HG03457 (cell line): Measurements from ENCODE around the gene KIDINS220.

Experiments
- ATAC-seq: cut with Tn5 transposase; IDR thresholded peaks from one replicate; pipeline ENCODE4 v1.9.1; 2021; ENCODE audit warnings: moderate number of reproducible peaks; ENCODE audit not compliant: unreplicated experiment

The KIDINS220 gene

GRCh38 chr2:8853426-8853825 is 16.0 kb upstream of the KIDINS220 start:
- no peak for ATAC-seq

- ATAC-seq = no peak
These were observed 14.6 kb upstream of the KIDINS220 start for GRCh38 chr2:8851811-8852560.

DNA sequence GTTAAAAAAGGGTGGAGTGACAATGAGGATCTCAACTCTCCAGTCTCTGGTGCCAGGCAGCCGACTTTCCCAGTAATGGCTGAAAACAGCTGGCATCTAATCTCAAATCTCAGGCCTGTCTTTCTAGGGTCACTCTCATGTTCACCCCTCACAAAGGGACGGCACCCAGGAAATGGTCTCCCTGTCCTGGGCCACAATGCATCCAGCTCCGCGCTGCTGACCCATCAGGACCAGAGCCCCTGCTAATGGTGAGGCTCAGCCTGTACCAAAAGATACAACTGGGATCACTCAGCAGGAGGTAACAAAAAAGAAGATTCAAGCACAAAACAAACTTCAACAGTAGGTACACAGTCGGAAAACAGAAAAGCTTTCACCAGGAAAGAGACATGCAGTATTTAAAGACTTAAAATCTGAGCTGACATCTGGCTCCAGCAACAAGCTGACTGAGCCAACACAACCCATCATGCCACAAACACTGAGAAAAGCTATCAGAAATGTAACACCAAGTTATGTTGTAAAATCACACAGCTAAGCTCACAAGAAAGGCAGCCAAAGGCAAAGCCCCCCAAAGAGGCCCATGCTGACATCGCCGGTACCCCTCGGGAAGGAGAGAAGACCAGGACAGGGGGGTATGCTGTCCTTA is 13.6 kb upstream of the KIDINS220 start:
- ATAC-seq = no peak

DNA sequence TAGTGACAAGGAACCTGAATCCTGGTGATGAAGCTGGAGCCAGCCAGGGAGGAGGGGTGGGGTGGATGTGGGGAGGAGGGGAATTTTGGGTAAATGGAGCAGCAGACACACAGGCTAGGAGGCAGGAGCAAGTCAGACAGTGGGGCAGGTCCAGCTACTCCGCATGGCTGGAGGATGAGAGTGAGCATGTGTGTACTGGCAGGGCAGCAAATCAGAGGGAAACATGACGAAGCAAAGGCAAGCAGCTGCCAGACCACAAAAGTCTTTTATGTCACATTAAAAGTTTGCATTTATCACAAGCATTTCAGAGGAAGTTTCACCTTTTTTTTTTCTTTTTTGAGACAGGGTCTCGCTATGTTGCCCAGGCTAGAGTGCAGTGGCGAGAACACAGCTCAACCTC is 11.9 kb upstream of the KIDINS220 start:
- no peak for ATAC-seq

GRCh38 chr2:8848328-8849100 is 11.1 kb upstream of the KIDINS220 start:
- no peak for ATAC-seq

- no peak for ATAC-seq
These were observed 10.0 kb upstream of the KIDINS220 start for GRCh38 chr2:8847400-8847799.

DNA sequence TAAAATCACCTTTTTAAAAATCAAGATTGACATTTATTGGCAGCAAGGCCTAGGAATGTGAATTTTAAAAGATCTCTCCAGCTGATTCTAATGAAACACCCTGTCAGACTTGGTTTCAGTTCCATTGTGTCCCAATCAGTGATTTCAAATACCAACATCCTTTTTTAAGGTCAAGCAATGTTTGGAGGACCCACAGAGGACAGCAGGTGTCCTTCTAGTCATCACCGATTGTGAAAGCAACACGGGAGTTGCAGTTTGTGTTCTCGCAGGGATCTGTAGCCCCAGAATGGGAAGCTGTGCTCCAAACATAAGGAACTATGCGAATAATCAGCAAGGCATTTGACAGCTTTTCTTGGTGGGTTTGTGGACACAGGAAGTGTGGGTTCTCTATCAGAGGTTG is 4.5 kb upstream of the KIDINS220 start:
- ATAC-seq = no peak

DNA sequence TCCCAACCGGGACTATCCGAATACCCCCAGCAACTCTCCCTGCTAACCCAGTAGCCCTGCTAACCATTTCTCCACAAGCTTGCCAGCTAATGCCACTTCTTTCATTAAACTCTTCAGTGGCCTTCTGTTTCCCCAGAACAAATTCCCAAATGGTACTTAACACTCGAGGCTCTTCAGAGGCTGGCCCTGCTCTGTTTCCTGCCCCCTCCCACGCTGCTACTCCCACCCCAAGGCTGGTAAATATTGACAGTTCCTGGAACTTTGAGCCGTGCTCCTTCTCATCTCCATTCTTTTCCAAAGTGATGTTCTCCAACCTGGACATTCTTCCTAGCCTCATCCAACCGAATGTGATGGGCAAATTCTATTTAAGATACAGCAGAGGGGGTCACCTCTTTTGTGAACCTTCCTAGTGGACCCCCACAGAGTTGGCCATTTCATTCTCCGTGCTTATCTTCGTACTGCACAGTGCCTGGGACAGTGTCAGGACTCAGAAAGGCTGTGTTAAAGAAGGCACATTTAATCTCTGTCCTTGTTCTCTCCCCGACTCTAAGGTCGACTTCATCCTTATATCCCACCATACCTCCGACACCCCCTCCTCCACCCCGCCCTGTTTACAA is 3.2 kb upstream of the KIDINS220 start:
- no peak for ATAC-seq

- no peak for ATAC-seq
These were observed 2.0 kb upstream of the KIDINS220 start for GRCh38 chr2:8839189-8839965.

DNA sequence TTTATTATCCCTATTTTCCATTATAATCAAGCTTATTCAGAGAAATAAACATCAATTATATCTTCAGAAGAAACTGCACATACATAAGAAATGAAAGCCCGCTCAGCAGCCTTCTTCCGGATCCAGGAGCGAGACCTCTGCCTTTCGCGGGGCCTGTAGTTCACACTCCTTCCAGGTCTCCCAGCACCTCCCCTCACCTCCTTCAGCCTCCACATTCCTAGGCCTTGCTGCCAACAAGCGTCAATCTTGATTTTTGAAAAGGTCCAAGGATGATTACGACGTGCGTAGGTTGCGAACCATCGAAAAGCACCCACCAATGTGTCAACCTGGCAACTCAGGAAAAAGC is 355 bp upstream of the KIDINS220 start:
- peak; percentile 8 for ATAC-seq

GRCh38 chr2:8835279-8835678 is 2.1 kb downstream of the KIDINS220 start:
- no peak for ATAC-seq

GRCh38 chr2:8833853-8834252 is 3.6 kb downstream of the KIDINS220 start:
- no peak for ATAC-seq

GRCh38 chr2:8831516-8831915 is 5.9 kb downstream of the KIDINS220 start:
- ATAC-seq = no peak

GRCh38 chr2:8827729-8828128 is 9.7 kb downstream of the KIDINS220 start:
- no peak for ATAC-seq

DNA sequence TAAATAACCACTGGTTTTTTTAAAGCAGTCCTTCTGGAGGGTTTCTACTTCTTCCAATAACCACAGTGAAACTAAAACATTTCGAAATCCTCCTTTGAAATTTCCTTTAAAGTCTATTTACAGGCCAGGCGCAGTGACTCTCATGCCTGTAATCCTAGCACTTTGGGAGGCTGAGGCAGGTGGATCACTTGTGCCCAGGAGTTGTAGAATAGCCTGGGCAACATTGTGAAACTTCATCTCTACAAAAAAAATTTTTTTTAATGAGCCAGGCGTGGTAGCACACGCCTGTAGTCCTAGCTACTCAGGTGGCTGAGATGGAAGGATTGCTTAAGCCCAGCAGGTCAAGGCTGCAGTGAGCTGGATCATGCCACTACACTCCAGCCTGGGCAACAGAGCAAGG is 15.2 kb downstream of the KIDINS220 start:
- ATAC-seq = no peak

DNA sequence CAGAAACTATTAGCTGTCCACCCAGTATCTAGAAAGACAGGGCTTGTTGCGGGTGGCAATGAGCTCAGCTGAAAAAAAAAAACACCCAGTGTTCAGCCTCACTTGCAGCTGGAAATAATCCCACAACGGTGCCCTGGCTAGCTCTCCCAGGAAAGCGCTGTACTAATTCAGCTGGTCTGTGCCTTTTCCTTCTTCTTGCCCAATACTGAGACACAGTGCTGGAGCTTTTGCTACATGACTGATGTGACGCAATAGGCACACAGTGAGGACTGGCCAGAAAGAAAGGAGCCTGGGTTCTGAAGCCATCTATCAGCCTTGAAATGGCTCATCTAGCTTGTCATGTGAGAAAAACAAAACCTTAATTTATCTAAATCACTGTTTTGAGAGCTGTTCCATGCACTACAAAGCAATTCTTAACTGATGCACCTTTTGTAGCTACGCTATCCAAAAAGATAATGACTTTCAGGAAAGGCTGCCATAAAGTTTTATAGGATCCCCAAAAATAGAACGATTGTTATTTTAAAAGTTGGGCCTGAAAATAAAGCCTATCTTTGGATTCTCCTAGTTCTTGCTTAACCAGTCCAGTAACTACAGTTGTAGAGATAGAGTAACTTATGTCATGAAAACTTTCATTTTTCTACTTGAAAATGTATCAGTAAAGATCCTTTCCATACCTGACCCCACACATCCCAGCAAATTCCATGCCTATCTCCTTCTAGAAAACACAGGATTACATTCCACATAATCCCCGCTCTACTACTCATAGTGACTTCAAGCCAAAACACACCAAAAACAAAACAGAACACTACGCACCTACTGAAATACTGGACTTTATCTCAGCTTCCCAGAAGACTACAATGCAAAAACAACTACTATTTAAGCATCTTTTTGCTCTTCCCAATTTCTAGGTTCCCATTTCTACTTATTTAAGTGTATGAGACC is 15.9 kb downstream of the KIDINS220 start:
- no peak for ATAC-seq

- ATAC-seq = no peak
These were observed 17.5 kb downstream of the KIDINS220 start for GRCh38 chr2:8819948-8820347.

DNA sequence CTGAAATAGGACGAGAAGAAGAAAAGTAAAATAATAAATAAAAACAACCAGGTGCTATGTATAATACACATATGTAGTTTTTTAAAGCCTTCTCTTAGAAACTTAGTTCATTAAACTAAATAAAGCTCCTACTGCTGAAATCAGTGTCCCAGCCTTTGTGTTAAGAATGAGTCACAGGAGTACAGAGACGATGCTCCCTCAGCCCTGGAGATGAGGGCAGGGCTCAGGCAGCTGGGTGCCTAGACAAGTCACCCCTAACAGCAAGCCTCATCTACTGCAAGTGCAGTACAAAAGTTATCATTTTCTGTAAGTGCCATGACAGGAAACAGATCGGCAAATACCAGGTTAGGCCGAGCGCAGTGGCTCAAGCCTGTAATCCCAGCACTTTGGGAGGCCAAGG is 18.2 kb downstream of the KIDINS220 start:
- no peak for ATAC-seq

GRCh38 chr2:8817221-8817620 is 20.2 kb downstream of the KIDINS220 start:
- ATAC-seq = no peak
